H9 (cell line): ENCODE results near the gene GAS6. TPM values are rescaled to one million over a fixed set of nuclear protein-coding genes. Genes with fewer than 3 reads are reported as not detected.
"Not testable (repeated sequence)": the region's sequence is repeated elsewhere in the genome, so short reads cannot be mapped to it uniquely, and the experiment has no call there.

Experiments
- DNase-seq: peaks from one replicate; pipeline ENCODE4 v3.0.0-alpha.2; 2017
- H2AFZ ChIP-seq: one replicate; pipeline ENCODE4 v1.6.1; 2013; ENCODE audit warnings: mild to moderate bottlenecking, low read length, control low read depth, moderate library complexity
- H2AK5ac ChIP-seq: 2 replicates; pipeline ENCODE4 v1.6.1; 2013; ENCODE audit warnings: low read length, control low read depth, mixed read lengths; ENCODE audit not compliant: insufficient read length
- H2BK120ac ChIP-seq: one replicate; pipeline ENCODE4 v1.6.1; 2013; ENCODE audit warnings: low read depth, mild to moderate bottlenecking, low read length, control low read depth, inconsistent platforms; ENCODE audit not compliant: poor library complexity, severe bottlenecking
- H2BK12ac ChIP-seq: 2 replicates; pipeline ENCODE4 v1.6.1; 2013; ENCODE audit warnings: low read length, control low read depth, mixed read lengths, low read depth; ENCODE audit not compliant: insufficient read length
- H2BK15ac ChIP-seq: 2 replicates; pipeline ENCODE4 v1.6.1; 2013; ENCODE audit warnings: low read depth, low read length, control low read depth
- H2BK20ac ChIP-seq: one replicate; pipeline ENCODE4 v1.6.1; 2013; ENCODE audit warnings: low read depth, mild to moderate bottlenecking, low read length, control low read depth, inconsistent platforms; ENCODE audit not compliant: poor library complexity, severe bottlenecking
- H2BK5ac ChIP-seq: 2 replicates; pipeline ENCODE4 v1.6.1; 2013; ENCODE audit warnings: low read length, control low read depth, mixed read lengths; ENCODE audit not compliant: insufficient read length
- H3K14ac ChIP-seq: 2 replicates; pipeline ENCODE4 v1.6.1; 2013; ENCODE audit warnings: low read length, control low read depth; ENCODE audit not compliant: insufficient read depth
- H3K18ac ChIP-seq: 2 replicates; pipeline ENCODE4 v1.6.1; 2013; ENCODE audit warnings: low read depth, mild to moderate bottlenecking, mixed read lengths, low read length, control low read depth; ENCODE audit not compliant: insufficient read length
- H3K23ac ChIP-seq: 2 replicates; pipeline ENCODE4 v1.6.1; 2013; ENCODE audit warnings: low read length, control low read depth, mixed read lengths, low read depth; ENCODE audit not compliant: insufficient read length
- H3K23me2 ChIP-seq: 2 replicates; pipeline ENCODE4 v1.6.1; 2013; ENCODE audit warnings: low read depth, mild to moderate bottlenecking, mixed read lengths, low read length, control low read depth; ENCODE audit not compliant: insufficient read length, poor library complexity, severe bottlenecking
- H3K27ac ChIP-seq: 2 replicates; pipeline ENCODE4 v1.5.1; 2013; ENCODE audit warnings: low read length, control low read depth, mixed read lengths, low read depth; ENCODE audit not compliant: insufficient read length
- H3K27me3 ChIP-seq: 2 replicates; pipeline ENCODE4 v1.6.1; 2013; ENCODE audit warnings: low read length, control low read depth, inconsistent platforms; ENCODE audit not compliant: insufficient read depth
- H3K4ac ChIP-seq: 2 replicates; pipeline ENCODE4 v1.6.1; 2013; ENCODE audit warnings: low read depth, mild to moderate bottlenecking, control low read depth, inconsistent platforms, low read length, moderate library complexity
- H3K4me1 ChIP-seq: 2 replicates; pipeline ENCODE4 v1.6.1; 2013; ENCODE audit warnings: low read length, control low read depth, inconsistent platforms; ENCODE audit not compliant: insufficient read depth
- H3K4me2 ChIP-seq: 2 replicates; pipeline ENCODE4 v1.6.1; 2013; ENCODE audit warnings: low read length, control low read depth, mixed read lengths; ENCODE audit not compliant: insufficient read length, insufficient read depth
- H3K56ac ChIP-seq: 2 replicates; pipeline ENCODE4 v1.6.1; 2013; ENCODE audit warnings: low read depth, mild to moderate bottlenecking, mixed read lengths, low read length, control low read depth; ENCODE audit not compliant: insufficient read length
- H3K79me1 ChIP-seq: 2 replicates; pipeline ENCODE4 v1.6.1; 2013; ENCODE audit warnings: low read depth, mild to moderate bottlenecking, moderate library complexity, low read length, control low read depth, inconsistent platforms; ENCODE audit not compliant: insufficient read depth, poor library complexity, severe bottlenecking
- H3K79me2 ChIP-seq: 2 replicates; pipeline ENCODE4 v1.6.1; 2013; ENCODE audit warnings: low read length, control low read depth, inconsistent platforms; ENCODE audit not compliant: insufficient read depth
- H3K9ac ChIP-seq: 2 replicates; pipeline ENCODE4 v1.6.1; 2013; ENCODE audit warnings: low read length, control low read depth, mixed read lengths; ENCODE audit not compliant: insufficient read length; ENCODE audit errors: extremely low read depth
- H3K9me3 ChIP-seq: one replicate; pipeline ENCODE4 v1.6.1; 2013; ENCODE audit warnings: low read depth, low read length, inconsistent platforms; ENCODE audit not compliant: control insufficient read depth
- H3T11ph ChIP-seq: one replicate; pipeline ENCODE4 v1.6.1; 2013; ENCODE audit warnings: mild to moderate bottlenecking, low read length, control low read depth, inconsistent platforms
- H4K20me1 ChIP-seq: one replicate; pipeline ENCODE4 v1.6.1; 2013; ENCODE audit not compliant: control insufficient read depth, insufficient read length, insufficient read depth
- H4K5ac ChIP-seq: 2 replicates; pipeline ENCODE4 v1.6.1; 2013; ENCODE audit warnings: low read depth, mild to moderate bottlenecking, mixed read lengths, low read length, control low read depth; ENCODE audit not compliant: insufficient read length
- H4K8ac ChIP-seq: replicated peaks from 2 replicates; pipeline ENCODE4 v1.6.1; 2013; ENCODE audit warnings: low read length, control low read depth, mixed read lengths, low read depth; ENCODE audit not compliant: insufficient read length
- H4K91ac ChIP-seq: 2 replicates; pipeline ENCODE4 v1.6.1; 2013; ENCODE audit warnings: low read depth, mild to moderate bottlenecking, moderate library complexity, mixed read lengths, low read length, control low read depth; ENCODE audit not compliant: insufficient read length
- H3K27ac Mint-ChIP-seq, 3 experiments: 2 replicates in 2 of 3; 3 replicates in 1 of 3; pipeline ENCODE4 v1.8.0; 2020 to 2021; ENCODE audit warnings: mixed read lengths in 3 of 3, mild to moderate bottlenecking in 1 of 3, moderate library complexity in 1 of 3
- H3K27me3 Mint-ChIP-seq: 2 replicates; pipeline ENCODE4 v1.8.0; 2021; ENCODE audit warnings: low read depth, mild to moderate bottlenecking, moderate library complexity, mixed read lengths
- H3K36me3 Mint-ChIP-seq, 3 experiments: 2 replicates in 2 of 3; 3 replicates in 1 of 3; pipeline ENCODE4 v1.8.0; 2020 to 2021; ENCODE audit warnings: low read depth in 3 of 3, mixed read lengths in 3 of 3; ENCODE audit not compliant: insufficient read depth in 1 of 3
- H3K4me1 Mint-ChIP-seq, 2 experiments: 2 replicates each; pipeline ENCODE4 v1.8.0; 2020; ENCODE audit warnings: mixed read lengths in 2 of 2
- H3K4me3 Mint-ChIP-seq, 2 experiments: 2 replicates in 1 of 2; 3 replicates in 1 of 2; pipeline ENCODE4 v1.8.0; 2020 to 2021; ENCODE audit warnings: mild to moderate bottlenecking in 2 of 2, mixed read lengths in 2 of 2, moderate library complexity in 1 of 2
- H3K9me3 Mint-ChIP-seq, 2 experiments: 2 replicates in 1 of 2; 3 replicates in 1 of 2; pipeline ENCODE4 v1.8.0; 2020; ENCODE audit warnings: mild to moderate bottlenecking in 2 of 2, mixed read lengths in 2 of 2, moderate library complexity in 1 of 2
- WGBS: extraction: QIAGEN DNeasy Blood & Tissue Kit; methylation state at CpG from one replicate; pipeline ENCODE4 v1.1.7; 2013; ENCODE audit warnings: missing lambda C conversion rate, low lambda C conversion rate, mixed read lengths; ENCODE audit not compliant: insufficient read length; ENCODE audit errors: extremely low coverage; 5-methylcytosine and 5-hydroxymethylcytosine counted together
- total RNA-seq: library from RNA; stranded (reverse); gene quantifications from 2 replicates; pipeline ENCODE4 v1.2.1, GENCODE V29; 2021
- TF ChIP-seq, protein P1 (sequence below): fragments of 200-600 bp; sonication (generic); conservative IDR thresholded peaks from 3 replicates; pipeline ENCODE4 v1.8.0; 2021; ENCODE audit warnings: antibody characterized with exemption, mild to moderate bottlenecking

GAS6 gene
- total RNA-seq, 1 experiment from 2014 or later: 20.5 TPM

DNA sequence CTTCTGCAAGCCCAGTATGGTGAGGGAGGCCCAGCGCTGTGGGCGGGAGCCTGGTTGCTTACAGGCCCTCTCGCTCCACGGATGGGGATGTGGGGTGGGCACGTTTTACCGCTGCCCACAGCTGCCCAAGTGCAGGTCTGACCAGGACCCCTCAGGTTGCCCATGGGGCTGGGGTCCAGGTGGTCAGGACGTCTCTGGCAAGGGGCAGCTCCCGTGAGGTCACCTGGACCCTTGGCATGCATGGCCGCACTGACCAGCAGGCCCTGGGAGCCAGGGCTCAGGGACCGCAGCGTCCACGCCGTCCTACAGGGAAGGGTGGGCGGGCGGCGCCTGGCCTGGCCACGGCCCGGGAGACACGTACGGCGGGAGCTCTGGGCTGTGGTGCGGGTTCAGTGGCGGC is 32.8 kb downstream of the GAS6 start:
- no peaks in the 10 kb centered on the region for H3K27me3 Mint-ChIP-seq
- H2AK5ac ChIP-seq: no peak overlapping the region
- no peak overlapping the region for H4K5ac ChIP-seq
- no peak overlapping the region for H3K9ac ChIP-seq
- H3K4me1 ChIP-seq: no peaks in the 10 kb centered on the region
- H3K4me2 ChIP-seq: no peak overlapping the region
- no peaks in the 10 kb centered on the region for H4K20me1 ChIP-seq
- no peak overlapping the region for H3K4ac ChIP-seq
- H3K27ac Mint-ChIP-seq: no peak overlapping the region
- TF ChIP-seq, protein P1, sequence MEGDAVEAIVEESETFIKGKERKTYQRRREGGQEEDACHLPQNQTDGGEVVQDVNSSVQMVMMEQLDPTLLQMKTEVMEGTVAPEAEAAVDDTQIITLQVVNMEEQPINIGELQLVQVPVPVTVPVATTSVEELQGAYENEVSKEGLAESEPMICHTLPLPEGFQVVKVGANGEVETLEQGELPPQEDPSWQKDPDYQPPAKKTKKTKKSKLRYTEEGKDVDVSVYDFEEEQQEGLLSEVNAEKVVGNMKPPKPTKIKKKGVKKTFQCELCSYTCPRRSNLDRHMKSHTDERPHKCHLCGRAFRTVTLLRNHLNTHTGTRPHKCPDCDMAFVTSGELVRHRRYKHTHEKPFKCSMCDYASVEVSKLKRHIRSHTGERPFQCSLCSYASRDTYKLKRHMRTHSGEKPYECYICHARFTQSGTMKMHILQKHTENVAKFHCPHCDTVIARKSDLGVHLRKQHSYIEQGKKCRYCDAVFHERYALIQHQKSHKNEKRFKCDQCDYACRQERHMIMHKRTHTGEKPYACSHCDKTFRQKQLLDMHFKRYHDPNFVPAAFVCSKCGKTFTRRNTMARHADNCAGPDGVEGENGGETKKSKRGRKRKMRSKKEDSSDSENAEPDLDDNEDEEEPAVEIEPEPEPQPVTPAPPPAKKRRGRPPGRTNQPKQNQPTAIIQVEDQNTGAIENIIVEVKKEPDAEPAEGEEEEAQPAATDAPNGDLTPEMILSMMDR: no peak
- no peak overlapping the region for H3K4me3 Mint-ChIP-seq
- no peak overlapping the region for H3T11ph ChIP-seq
- no peak overlapping the region for H2BK20ac ChIP-seq
- no peaks in the 10 kb centered on the region for H3K79me2 ChIP-seq
- H3K56ac ChIP-seq: no peak overlapping the region
- no peaks in the 10 kb centered on the region for H3K9me3 ChIP-seq
- H3K23ac ChIP-seq: no peak overlapping the region
- H3K18ac ChIP-seq: no peak overlapping the region
- H3K79me1 ChIP-seq: no peaks in the 10 kb centered on the region
- peaks cover 12 to 47% (median 30%) of the 10 kb centered on the region in 3 experiments; a peak in 6 of 7 replicates for H3K36me3 Mint-ChIP-seq
- WGBS: no CpG with 5 or more reads among the region's 23 CpGs
- no peak overlapping the region for H2BK12ac ChIP-seq
- no peak overlapping the region for H4K8ac ChIP-seq
- no peaks in the 10 kb centered on the region for H3K27me3 ChIP-seq
- no peaks in the 10 kb centered on the region for H3K9me3 Mint-ChIP-seq
- H3K14ac ChIP-seq: no peak overlapping the region
- no peak overlapping the region for H2BK5ac ChIP-seq
- H3K27ac ChIP-seq: no peak overlapping the region
- H4K91ac ChIP-seq: no peak overlapping the region
- H3K4me1 Mint-ChIP-seq: peaks cover 3 to 6% of the 10 kb centered on the region in 2 experiments; a peak in 1 of 4 replicates
- no peak overlapping the region for H2AFZ ChIP-seq
- no peak overlapping the region for H2BK120ac ChIP-seq
- no peak for DNase-seq
- H2BK15ac ChIP-seq: no peak overlapping the region
- H3K23me2 ChIP-seq: no peaks in the 10 kb centered on the region

DNA sequence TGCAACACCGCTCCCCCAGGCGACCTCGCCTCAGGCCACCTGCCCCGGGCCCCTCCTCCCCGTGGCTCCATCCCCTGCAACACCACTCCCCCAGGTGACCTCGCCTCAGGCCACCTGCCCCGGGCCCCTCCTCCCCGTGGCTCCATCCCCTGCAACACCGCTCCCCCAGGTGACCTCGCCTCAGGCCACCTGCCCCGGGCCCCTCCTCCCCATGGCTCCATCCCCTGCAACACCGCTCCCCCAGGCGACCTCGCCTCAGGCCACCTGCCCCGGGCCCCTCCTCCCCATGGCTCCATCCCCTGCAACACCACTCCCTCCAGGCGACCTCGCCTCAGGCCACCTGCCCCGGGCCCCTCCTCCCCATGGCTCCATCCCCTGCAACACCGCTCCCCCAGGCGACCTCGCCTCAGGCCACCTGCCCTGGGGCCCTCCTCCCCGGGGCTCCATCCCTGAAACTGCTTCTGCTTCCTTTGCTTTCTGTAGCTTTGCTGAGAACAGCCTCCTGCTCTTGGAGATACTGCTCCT is 33.4 kb downstream of the GAS6 start:
- not testable (repeated sequence) for H4K91ac ChIP-seq, H2BK20ac ChIP-seq, H3K18ac ChIP-seq, H3K14ac ChIP-seq, H2BK5ac ChIP-seq, H3K23me2 ChIP-seq, H2BK12ac ChIP-seq, H2BK120ac ChIP-seq, H3K9me3 Mint-ChIP-seq, H4K8ac ChIP-seq, H3K79me1 ChIP-seq, H3K56ac ChIP-seq, H3K27me3 ChIP-seq, H3K9me3 ChIP-seq, H3K23ac ChIP-seq, H3K27me3 Mint-ChIP-seq, H2BK15ac ChIP-seq, H3K9ac ChIP-seq, H3K4me1 Mint-ChIP-seq, DNase-seq, H3K79me2 ChIP-seq, H2AK5ac ChIP-seq, H3K4ac ChIP-seq, H4K20me1 ChIP-seq, H3K4me1 ChIP-seq, H3K4me2 ChIP-seq, H4K5ac ChIP-seq, H2AFZ ChIP-seq, H3T11ph ChIP-seq, H3K27ac ChIP-seq, H3K4me3 Mint-ChIP-seq, H3K27ac Mint-ChIP-seq
- no CpG with 5 or more reads among the region's 22 CpGs for WGBS
- peaks cover 12 to 43% (median 33%) of the 10 kb centered on the region in 3 experiments; a peak in 6 of 7 replicates for H3K36me3 Mint-ChIP-seq
